HAP-1 (cell line): ENCODE measurements around the gene SMIM23.

Experiments used
- DNase-seq, 2 experiments: peaks; one replicate each; pipeline ENCODE4 v3.0.0-alpha.2; 2016 to 2020; ENCODE audit warnings: low spot score in 2 of 2
- H3K27me3 ChIP-seq: fragments of 250-450 bp; sonication (Bioruptor Pico); 2 replicates; pipeline ENCODE4 v1.5.1; 2020; ENCODE audit warnings: low read depth, mild to moderate bottlenecking, moderate library complexity
- H3K36me3 ChIP-seq: fragments of 250-450 bp; sonication (Bioruptor Pico); replicated peaks from 2 replicates; pipeline ENCODE4 v1.5.1; 2020; ENCODE audit warnings: mild to moderate bottlenecking
- H3K4me1 ChIP-seq: fragments of 250-450 bp; sonication (Bioruptor Pico); 2 replicates; pipeline ENCODE4 v1.5.1; 2020; ENCODE audit warnings: mild to moderate bottlenecking
- H3K4me3 ChIP-seq: fragments of 250-450 bp; sonication (Bioruptor Pico); 2 replicates; pipeline ENCODE4 v1.5.1; 2020; ENCODE audit warnings: mild to moderate bottlenecking, moderate library complexity
- H3K9me3 ChIP-seq: fragments of 250-450 bp; sonication (Bioruptor Pico); 2 replicates; pipeline ENCODE4 v1.5.1; 2020; ENCODE audit warnings: mild to moderate bottlenecking, moderate library complexity
- in situ Hi-C: fragments of 300-500 bp; cut with MboI; formaldehyde crosslinking; loops from 3 replicates; pipeline ENCODE4 v1.14.3; 2020; ENCODE audit warnings: low sequenced_read_pairs, inconsistent platforms, mixed read lengths

SMIM23 gene

GRCh38 chr5:171813813-171814490 is 28.3 kb downstream of the SMIM23 start:
- no peak overlapping the region for H3K4me3 ChIP-seq
- DNase-seq: no peak
- no peaks in the 10 kb centered on the region for H3K9me3 ChIP-seq
- H3K4me1 ChIP-seq: no peaks in the 10 kb centered on the region
- H3K36me3 ChIP-seq: no peaks in the 10 kb centered on the region
- in situ Hi-C loops: no loop called here
- peaks cover 10% of the 10 kb centered on the region for H3K27me3 ChIP-seq

- in situ Hi-C loops: no loop called here
- H3K27me3 ChIP-seq: peaks cover 10% of the 10 kb centered on the region
Observed at GRCh38 chr5:171816666-171817065, 31.0 kb downstream of the SMIM23 start.

GRCh38 chr5:171820561-171820960 is 34.9 kb downstream of the SMIM23 start:
- no peak overlapping the region for H3K4me3 ChIP-seq
- in situ Hi-C loops: no loop called here
- DNase-seq: no peak
- H3K36me3 ChIP-seq: no peaks in the 10 kb centered on the region
- H3K27me3 ChIP-seq: no peaks in the 10 kb centered on the region
- no peaks in the 10 kb centered on the region for H3K9me3 ChIP-seq
- H3K4me1 ChIP-seq: no peaks in the 10 kb centered on the region

More at GRCh38 chr5:171816666-171817065, 31.0 kb downstream of the SMIM23 start:
- DNase-seq: no peak
- H3K4me3 ChIP-seq: no peak overlapping the region
- H3K4me1 ChIP-seq: no peaks in the 10 kb centered on the region
- H3K9me3 ChIP-seq: no peaks in the 10 kb centered on the region
- H3K36me3 ChIP-seq: no peaks in the 10 kb centered on the region

- H3K27me3 ChIP-seq: no peaks in the 10 kb centered on the region
- no peaks in the 10 kb centered on the region for H3K36me3 ChIP-seq
- no peak overlapping the region for H3K4me3 ChIP-seq
- in situ Hi-C loops: no loop called here
- no peaks in the 10 kb centered on the region for H3K4me1 ChIP-seq
- DNase-seq: no peak
- H3K9me3 ChIP-seq: no peaks in the 10 kb centered on the region
Observed at GRCh38 chr5:171821286-171821685, 35.7 kb downstream of the SMIM23 start.

GRCh38 chr5:171823269-171823668 is 37.7 kb downstream of the SMIM23 start:
- in situ Hi-C loops: no loop called here
- no peak for DNase-seq
- H3K27me3 ChIP-seq: no peaks in the 10 kb centered on the region

GRCh38 chr5:171825051-171825450 is 39.4 kb downstream of the SMIM23 start:
- DNase-seq: no peak
- Histone ChIP-seq H3K4me1 (no peaks in the 10 kb centered on the region), H3K27me3 (no peaks in the 10 kb centered on the region), H3K4me3 (no peak overlapping the region), H3K9me3 (no peaks in the 10 kb centered on the region), H3K36me3 (no peaks in the 10 kb centered on the region)
- in situ Hi-C loops: no loop called here

More at GRCh38 chr5:171823269-171823668, 37.7 kb downstream of the SMIM23 start:
- no peaks in the 10 kb centered on the region for H3K36me3 ChIP-seq
- no peak overlapping the region for H3K4me3 ChIP-seq
- H3K4me1 ChIP-seq: no peaks in the 10 kb centered on the region
- H3K9me3 ChIP-seq: no peaks in the 10 kb centered on the region

GRCh38 chr5:171826132-171826531 is 40.5 kb downstream of the SMIM23 start:
- no peaks in the 10 kb centered on the region for H3K36me3 ChIP-seq
- DNase-seq: no peak
- no peaks in the 10 kb centered on the region for H3K4me1 ChIP-seq
- no peaks in the 10 kb centered on the region for H3K9me3 ChIP-seq
- in situ Hi-C loops: no loop called here
- no peak overlapping the region for H3K4me3 ChIP-seq
- no peaks in the 10 kb centered on the region for H3K27me3 ChIP-seq

- in situ Hi-C loops: no loop called here
- H3K9me3 ChIP-seq: no peaks in the 10 kb centered on the region
- no peaks in the 10 kb centered on the region for H3K4me1 ChIP-seq
- no peaks in the 10 kb centered on the region for H3K27me3 ChIP-seq
- H3K36me3 ChIP-seq: no peaks in the 10 kb centered on the region
- H3K4me3 ChIP-seq: no peak overlapping the region
- DNase-seq: no peak
Observed at GRCh38 chr5:171827162-171827561, 41.5 kb downstream of the SMIM23 start.

- Histone ChIP-seq H3K9me3 (no peaks in the 10 kb centered on the region), H3K4me1 (no peaks in the 10 kb centered on the region), H3K36me3 (no peaks in the 10 kb centered on the region), H3K27me3 (no peaks in the 10 kb centered on the region), H3K4me3 (no peak overlapping the region)
- no peak for DNase-seq
- in situ Hi-C loops: no loop called here
Observed at GRCh38 chr5:171830686-171831085, 45.1 kb downstream of the SMIM23 start.

GRCh38 chr5:171832775-171833174 is 47.2 kb downstream of the SMIM23 start:
- DNase-seq: no peak
- H3K9me3 ChIP-seq: no peaks in the 10 kb centered on the region
- H3K36me3 ChIP-seq: no peaks in the 10 kb centered on the region
- H3K4me1 ChIP-seq: no peaks in the 10 kb centered on the region
- in situ Hi-C loops: no loop called here
- H3K4me3 ChIP-seq: no peak overlapping the region
- H3K27me3 ChIP-seq: no peaks in the 10 kb centered on the region

GRCh38 chr5:171834461-171834860 is 48.8 kb downstream of the SMIM23 start:
- no peak for DNase-seq
- no peaks in the 10 kb centered on the region for H3K36me3 ChIP-seq
- no peaks in the 10 kb centered on the region for H3K9me3 ChIP-seq
- no peak overlapping the region for H3K4me3 ChIP-seq
- in situ Hi-C loops: no loop called here
- H3K4me1 ChIP-seq: no peaks in the 10 kb centered on the region
- H3K27me3 ChIP-seq: no peaks in the 10 kb centered on the region

- Histone ChIP-seq H3K27me3 (no peaks in the 10 kb centered on the region), H3K36me3 (no peaks in the 10 kb centered on the region), H3K4me1 (no peaks in the 10 kb centered on the region), H3K4me3 (no peak overlapping the region), H3K9me3 (no peaks in the 10 kb centered on the region)
- no peak for DNase-seq
- in situ Hi-C loops: no loop called here
Observed at GRCh38 chr5:171835066-171835465, 49.4 kb downstream of the SMIM23 start.

GRCh38 chr5:171837522-171837921 is 51.9 kb downstream of the SMIM23 start:
- no peak for DNase-seq
- Histone ChIP-seq H3K4me3 (no peak overlapping the region), H3K4me1 (no peaks in the 10 kb centered on the region), H3K27me3 (no peaks in the 10 kb centered on the region), H3K9me3 (no peaks in the 10 kb centered on the region), H3K36me3 (no peaks in the 10 kb centered on the region)
- in situ Hi-C loops: no loop called here

GRCh38 chr5:171838066-171838465 is 52.4 kb downstream of the SMIM23 start:
- in situ Hi-C loops: no loop called here
- no peaks in the 10 kb centered on the region for H3K36me3 ChIP-seq
- DNase-seq: no peak
- H3K4me1 ChIP-seq: no peaks in the 10 kb centered on the region
- no peak overlapping the region for H3K4me3 ChIP-seq
- no peaks in the 10 kb centered on the region for H3K9me3 ChIP-seq
- no peaks in the 10 kb centered on the region for H3K27me3 ChIP-seq

GRCh38 chr5:171839112-171839511 is 53.5 kb downstream of the SMIM23 start:
- no peak overlapping the region for H3K4me3 ChIP-seq
- no peaks in the 10 kb centered on the region for H3K9me3 ChIP-seq
- DNase-seq: no peak
- H3K4me1 ChIP-seq: no peaks in the 10 kb centered on the region
- in situ Hi-C loops: no loop called here
- H3K36me3 ChIP-seq: no peaks in the 10 kb centered on the region
- H3K27me3 ChIP-seq: no peaks in the 10 kb centered on the region
